Testis (tissue), 2 donors: ENCODE measurements around the gene SMIM15.

Source experiments
- POLR2A ChIP-seq: fragments of 450-650 bp; IDR thresholded peaks from one replicate; pipeline ENCODE4 v1.6.1; 2017; ENCODE audit warnings: antibody characterized with exemption, mild to moderate bottlenecking, moderate library complexity
- TF ChIP-seq, protein P1 (sequence below), 3 experiments: fragments of 450-650 bp in 2 of 3; fragments of 200-600 bp in 1 of 3; sonication (generic) in 1 of 3; IDR thresholded peaks; one replicate each; pipeline ENCODE4 v1.5.1; 2016 to 2019; ENCODE audit warnings: antibody characterized with exemption in 3 of 3, mild to moderate bottlenecking in 2 of 3, moderate library complexity in 1 of 3

DNA sequence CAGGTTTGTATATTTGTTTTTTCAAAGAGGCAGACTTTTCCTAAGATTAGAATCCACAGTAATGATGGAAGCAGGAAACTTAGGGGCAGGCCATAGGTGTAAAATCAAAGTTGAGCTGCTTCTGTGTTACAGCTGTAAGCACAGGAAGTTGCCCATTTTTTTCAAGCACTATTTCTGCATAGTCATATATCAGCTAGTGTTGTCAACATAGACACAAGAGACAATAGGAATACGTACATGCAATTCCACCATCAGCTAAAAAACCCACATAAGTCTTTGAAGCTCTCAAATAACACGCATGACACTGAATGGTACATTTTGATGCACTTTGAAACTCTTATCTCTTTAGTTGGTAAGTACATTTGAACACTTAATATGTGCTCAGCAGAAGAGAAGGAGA is 20.2 kb upstream of the SMIM15 start:
- no peak for TF ChIP-seq POLR2A
- TF ChIP-seq, protein P1, sequence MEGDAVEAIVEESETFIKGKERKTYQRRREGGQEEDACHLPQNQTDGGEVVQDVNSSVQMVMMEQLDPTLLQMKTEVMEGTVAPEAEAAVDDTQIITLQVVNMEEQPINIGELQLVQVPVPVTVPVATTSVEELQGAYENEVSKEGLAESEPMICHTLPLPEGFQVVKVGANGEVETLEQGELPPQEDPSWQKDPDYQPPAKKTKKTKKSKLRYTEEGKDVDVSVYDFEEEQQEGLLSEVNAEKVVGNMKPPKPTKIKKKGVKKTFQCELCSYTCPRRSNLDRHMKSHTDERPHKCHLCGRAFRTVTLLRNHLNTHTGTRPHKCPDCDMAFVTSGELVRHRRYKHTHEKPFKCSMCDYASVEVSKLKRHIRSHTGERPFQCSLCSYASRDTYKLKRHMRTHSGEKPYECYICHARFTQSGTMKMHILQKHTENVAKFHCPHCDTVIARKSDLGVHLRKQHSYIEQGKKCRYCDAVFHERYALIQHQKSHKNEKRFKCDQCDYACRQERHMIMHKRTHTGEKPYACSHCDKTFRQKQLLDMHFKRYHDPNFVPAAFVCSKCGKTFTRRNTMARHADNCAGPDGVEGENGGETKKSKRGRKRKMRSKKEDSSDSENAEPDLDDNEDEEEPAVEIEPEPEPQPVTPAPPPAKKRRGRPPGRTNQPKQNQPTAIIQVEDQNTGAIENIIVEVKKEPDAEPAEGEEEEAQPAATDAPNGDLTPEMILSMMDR (IDR thresholded peaks at IDR 0.05) = no peak
